OCI-LY3 (cell line): ENCODE measurements around the gene TTC39B.
A peak's percentile ranks its signal among the peaks of the same experiment; 100 is the strongest.

ENCODE experiments used
- H2AFZ ChIP-seq: fragments of 200-600, 300-600 bp; shearing (Covaris generic); 2 replicates; pipeline ENCODE4 v1.6.0; 2014; ENCODE audit warnings: antibody characterized with exemption, low read depth, low read length
- H3K27ac ChIP-seq: fragments of 200-600, 300-600 bp; sonication (generic); 2 replicates; pipeline ENCODE4 v1.5.1; 2014; ENCODE audit warnings: mild to moderate bottlenecking, low read length, moderate library complexity, mixed read lengths
- H3K27me3 ChIP-seq: fragments of 200-600, 300-600 bp; sonication (generic); 2 replicates; pipeline ENCODE4 v1.6.1; 2014; ENCODE audit warnings: low read depth, low read length, mixed read lengths
- H3K36me3 ChIP-seq: fragments of 200-600, 300-600 bp; sonication (generic); replicated peaks from 2 replicates; pipeline ENCODE3; 2014; ENCODE audit warnings: low read depth, low read length, mixed read lengths
- H3K4me1 ChIP-seq: fragments of 300-600, 200-600 bp; sonication (generic); 2 replicates; pipeline ENCODE4 v1.6.1; 2014; ENCODE audit warnings: low read length, mixed read lengths
- H3K4me2 ChIP-seq: fragments of 200-600, 300-600 bp; sonication (generic); 2 replicates; pipeline ENCODE4 v1.6.1; 2014; ENCODE audit warnings: low read length, mixed read lengths
- H3K4me3 ChIP-seq: fragments of 300-600, 200-600 bp; sonication (generic); 2 replicates; pipeline ENCODE4 v1.5.1; 2014; ENCODE audit warnings: antibody characterized with exemption, mild to moderate bottlenecking, low read length, moderate library complexity
- H3K79me2 ChIP-seq: fragments of 300-600, 200-600 bp; shearing (Covaris generic); 2 replicates; pipeline ENCODE4 v1.6.1; 2014; ENCODE audit warnings: mild to moderate bottlenecking, low read length, mixed read lengths
- H3K9ac ChIP-seq: fragments of 300-600, 200-600 bp; shearing (Covaris generic); 2 replicates; pipeline ENCODE4 v1.6.0; 2014; ENCODE audit warnings: mild to moderate bottlenecking, low read length, moderate library complexity
- H3K9me3 ChIP-seq: fragments of 200-600, 300-600 bp; shearing (Covaris generic); 2 replicates; pipeline ENCODE4 v1.6.1; 2014; ENCODE audit warnings: low read length, mixed read lengths; ENCODE audit not compliant: insufficient read depth
- H4K20me1 ChIP-seq: fragments of 200-600, 300-600 bp; sonication (generic); 2 replicates; pipeline ENCODE4 v1.6.1; 2016; ENCODE audit warnings: low read length, mixed read lengths; ENCODE audit not compliant: insufficient read depth
- EZH2phosphoT487 ChIP-seq: fragments of 200-600 bp; shearing (Covaris generic); IDR thresholded peaks from 2 replicates; pipeline ENCODE4 v1.6.1; 2018; ENCODE audit warnings: antibody characterized with exemption, mixed run types, low read depth
- TF ChIP-seq, protein P1 (sequence below): fragments of 200-600, 300-600 bp; sonication (generic); IDR thresholded peaks from 2 replicates; pipeline ENCODE4 v1.5.1; 2014; ENCODE audit warnings: antibody characterized with exemption, low read length, low read depth

The TTC39B gene

DNA sequence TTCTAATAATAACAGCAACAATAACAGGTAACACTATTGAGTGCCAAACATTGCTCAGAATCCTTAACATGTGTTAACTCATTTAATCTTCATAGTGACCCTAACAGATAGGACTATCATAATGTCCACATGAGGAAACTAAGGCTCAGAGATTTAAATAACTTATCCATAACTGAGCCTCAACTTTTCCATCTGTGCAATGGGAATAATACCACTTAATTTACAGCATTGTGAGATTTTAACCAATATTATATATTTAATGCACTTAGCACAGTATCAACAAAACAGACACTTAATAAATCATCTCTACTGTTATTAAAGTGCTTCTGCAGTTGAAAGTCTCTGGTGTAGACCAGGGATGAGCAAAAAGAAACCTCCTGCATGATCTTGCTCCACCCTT is 28.2 kb downstream of the TTC39B start:
- H3K36me3 ChIP-seq: no peaks in the 10 kb centered on the region
- H3K4me2 ChIP-seq: no peak overlapping the region
- H3K9ac ChIP-seq: no peak overlapping the region
- peaks cover 4% of the 10 kb centered on the region; the same call in 1 of the 2 replicates for H3K4me1 ChIP-seq
- H4K20me1 ChIP-seq: no peaks in the 10 kb centered on the region
- H3K9me3 ChIP-seq: no peaks in the 10 kb centered on the region
- no peak overlapping the region for H2AFZ ChIP-seq
- peaks cover 3% of the 10 kb centered on the region; the same call in 1 of the 2 replicates for H3K27me3 ChIP-seq
- H3K27ac ChIP-seq: no peak overlapping the region
- TF ChIP-seq, protein P1, sequence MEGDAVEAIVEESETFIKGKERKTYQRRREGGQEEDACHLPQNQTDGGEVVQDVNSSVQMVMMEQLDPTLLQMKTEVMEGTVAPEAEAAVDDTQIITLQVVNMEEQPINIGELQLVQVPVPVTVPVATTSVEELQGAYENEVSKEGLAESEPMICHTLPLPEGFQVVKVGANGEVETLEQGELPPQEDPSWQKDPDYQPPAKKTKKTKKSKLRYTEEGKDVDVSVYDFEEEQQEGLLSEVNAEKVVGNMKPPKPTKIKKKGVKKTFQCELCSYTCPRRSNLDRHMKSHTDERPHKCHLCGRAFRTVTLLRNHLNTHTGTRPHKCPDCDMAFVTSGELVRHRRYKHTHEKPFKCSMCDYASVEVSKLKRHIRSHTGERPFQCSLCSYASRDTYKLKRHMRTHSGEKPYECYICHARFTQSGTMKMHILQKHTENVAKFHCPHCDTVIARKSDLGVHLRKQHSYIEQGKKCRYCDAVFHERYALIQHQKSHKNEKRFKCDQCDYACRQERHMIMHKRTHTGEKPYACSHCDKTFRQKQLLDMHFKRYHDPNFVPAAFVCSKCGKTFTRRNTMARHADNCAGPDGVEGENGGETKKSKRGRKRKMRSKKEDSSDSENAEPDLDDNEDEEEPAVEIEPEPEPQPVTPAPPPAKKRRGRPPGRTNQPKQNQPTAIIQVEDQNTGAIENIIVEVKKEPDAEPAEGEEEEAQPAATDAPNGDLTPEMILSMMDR: no peak
- TF ChIP-seq EZH2phosphoT487: no peak
- no peak overlapping the region for H3K4me3 ChIP-seq
- H3K79me2 ChIP-seq: no peaks in the 10 kb centered on the region

DNA sequence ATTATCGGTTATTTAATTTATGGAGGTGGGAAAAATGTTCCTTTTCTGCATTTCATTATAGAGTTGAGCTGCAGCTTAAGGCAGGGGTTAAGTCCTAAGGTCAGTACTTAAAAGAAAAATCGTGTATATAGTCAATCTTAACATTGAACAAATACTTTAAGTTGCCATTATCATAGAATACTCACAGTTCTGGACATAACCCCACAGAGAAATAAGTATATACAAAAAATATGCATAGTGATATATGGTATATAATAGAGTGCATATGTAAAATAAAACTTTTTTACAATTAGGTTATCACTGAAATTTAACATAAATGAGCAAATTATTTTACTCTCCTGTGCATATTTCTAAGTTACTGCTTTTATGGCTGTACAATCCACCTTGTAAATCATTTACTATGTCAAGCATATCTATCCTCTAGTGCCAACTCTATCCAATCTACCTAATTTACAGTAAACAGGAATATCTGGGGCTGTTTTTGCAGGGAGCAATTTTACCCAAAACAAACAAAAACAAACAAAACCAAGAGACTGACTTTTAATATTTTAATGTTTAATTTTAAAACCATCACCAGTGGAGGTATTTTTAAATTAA is 28.8 kb downstream of the TTC39B start:
- Histone ChIP-seq H2AFZ (0 out of 2 replicates have a peak overlapping the region, but pooled peaks have one; percentile 28), H3K4me1 (peaks cover 4% of the 10 kb centered on the region; the same call in 1 of the 2 replicates), H3K27ac (no peak overlapping the region), H3K9ac (no peak overlapping the region), H3K27me3 (peaks cover 3% of the 10 kb centered on the region; the same call in 1 of the 2 replicates), H3K4me3 (no peak overlapping the region), H4K20me1 (no peaks in the 10 kb centered on the region), H3K36me3 (no peaks in the 10 kb centered on the region), H3K79me2 (no peaks in the 10 kb centered on the region), H3K4me2 (peak overlapping the region; percentile 27; the same call in 1 of the 2 replicates), H3K9me3 (no peaks in the 10 kb centered on the region)
- TF ChIP-seq, protein P1: no peak
- TF ChIP-seq EZH2phosphoT487: no peak

DNA sequence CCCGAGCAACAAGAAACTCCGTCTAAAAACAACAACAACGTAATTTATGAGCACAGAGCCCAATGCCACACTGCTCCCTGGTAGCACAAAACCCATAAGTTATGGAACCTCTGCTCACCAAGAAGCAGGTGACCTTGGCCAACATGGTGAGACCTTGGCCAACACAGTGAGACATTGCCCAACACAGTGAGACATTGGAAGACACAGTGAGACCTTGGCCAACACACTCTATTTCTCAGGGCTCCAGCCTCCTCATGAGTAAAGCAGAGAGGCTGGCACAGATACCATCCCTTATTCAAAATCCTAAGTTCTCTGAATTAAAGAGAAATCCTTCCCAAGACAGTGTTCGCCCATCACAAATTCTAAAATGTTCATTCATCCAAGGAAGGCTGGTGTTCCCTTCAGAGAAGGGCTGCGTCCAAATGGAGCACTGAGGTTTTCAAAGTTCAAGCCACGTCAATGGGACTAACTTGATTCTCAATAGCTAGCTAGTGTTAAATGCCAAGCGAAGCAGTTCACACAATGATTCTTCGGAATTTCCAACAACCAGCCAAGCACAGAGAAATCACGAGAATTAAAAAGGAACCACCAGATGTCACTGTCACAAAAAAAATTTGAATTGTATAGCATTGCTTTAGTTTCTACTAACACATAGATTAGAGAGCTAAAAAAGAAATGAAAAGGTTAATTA is 29.5 kb downstream of the TTC39B start:
- Histone ChIP-seq H2AFZ (0 out of 2 replicates have a peak overlapping the region, but pooled peaks have one; percentile 28), H3K9ac (no peak overlapping the region), H3K9me3 (no peaks in the 10 kb centered on the region), H3K4me1 (peaks cover 4% of the 10 kb centered on the region; the same call in 1 of the 2 replicates), H3K36me3 (no peaks in the 10 kb centered on the region), H4K20me1 (no peaks in the 10 kb centered on the region), H3K4me3 (no peak overlapping the region), H3K27me3 (no peaks in the 10 kb centered on the region; the same call in 1 of the 2 replicates), H3K27ac (no peak overlapping the region), H3K4me2 (peak overlapping the region; percentile 27), H3K79me2 (no peaks in the 10 kb centered on the region)
- no peak for TF ChIP-seq EZH2phosphoT487
- TF ChIP-seq, protein P1: peak; percentile 73

DNA sequence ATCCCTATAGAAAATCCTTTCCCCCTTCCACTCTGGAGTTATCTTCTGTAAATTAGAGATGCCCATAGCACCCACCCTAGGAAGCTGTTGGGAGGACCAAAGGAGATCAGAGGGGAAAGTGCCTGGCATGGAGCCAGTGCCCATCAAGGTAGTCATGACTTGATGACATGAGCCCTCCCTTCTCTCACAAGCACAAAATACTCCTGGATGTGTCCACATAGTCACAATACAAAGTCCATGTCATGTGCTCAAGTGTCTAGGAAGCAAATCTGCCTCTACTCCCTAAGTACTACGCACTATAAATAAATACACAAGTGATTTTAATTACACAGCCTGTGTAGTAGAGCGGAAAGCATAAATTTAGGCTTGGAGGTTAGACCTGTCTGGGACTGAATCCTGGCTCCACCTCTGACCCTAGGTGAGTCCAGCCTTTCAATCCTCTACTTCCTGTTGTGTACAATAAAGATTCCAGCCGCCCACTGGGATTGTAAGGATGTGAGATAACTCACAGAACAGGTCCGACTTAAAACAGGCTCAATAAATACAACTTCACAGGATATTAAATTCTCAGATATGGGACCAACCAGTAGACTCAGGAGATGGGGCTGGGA is 30.6 kb downstream of the TTC39B start:
- Histone ChIP-seq H3K4me2 (no peak overlapping the region), H3K9ac (no peak overlapping the region), H3K27ac (no peak overlapping the region), H3K36me3 (no peaks in the 10 kb centered on the region), H3K79me2 (no peaks in the 10 kb centered on the region), H2AFZ (no peak overlapping the region), H3K9me3 (no peaks in the 10 kb centered on the region), H4K20me1 (no peaks in the 10 kb centered on the region), H3K27me3 (no peaks in the 10 kb centered on the region), H3K4me1 (peaks cover 4% of the 10 kb centered on the region; the same call in 1 of the 2 replicates), H3K4me3 (no peak overlapping the region)
- no peak for TF ChIP-seq EZH2phosphoT487
- TF ChIP-seq, protein P1: no peak
